HG03060 (cell line): Measurements from ENCODE around the gene PBX2.
A peak's percentile ranks its signal among the peaks of the same experiment; 100 is the strongest.
"Not testable (repeated sequence)": the region's sequence is repeated elsewhere in the genome, so short reads cannot be mapped to it uniquely, and the experiment has no call there.

Experiments used
- ATAC-seq: cut with Tn5 transposase; IDR thresholded peaks from one replicate; pipeline ENCODE4 v1.9.1; 2021; ENCODE audit warnings: low read depth, moderate number of reproducible peaks; ENCODE audit not compliant: unreplicated experiment

PBX2 gene

GRCh38 chr6:32203426-32204267 lies 13.6 kb upstream of the PBX2 start:
- no peak for ATAC-seq

GRCh38 chr6:32202186-32202585 lies 12.2 kb upstream of the PBX2 start:
- ATAC-seq, result no peak

GRCh38 chr6:32200711-32201475 lies 10.9 kb upstream of the PBX2 start:
- no peak for ATAC-seq

- no peak for ATAC-seq
Observed at GRCh38 chr6:32198866-32199265, 8.9 kb upstream of the PBX2 start.

GRCh38 chr6:32198345-32198696 lies 8.3 kb upstream of the PBX2 start:
- no peak for ATAC-seq

GRCh38 chr6:32196682-32197616 lies 6.9 kb upstream of the PBX2 start:
- ATAC-seq, result no peak

GRCh38 chr6:32195902-32196681 lies 6.1 kb upstream of the PBX2 start:
- ATAC-seq, result peak; percentile 61

- ATAC-seq, result no peak
Observed at GRCh38 chr6:32195652-32195901, 5.6 kb upstream of the PBX2 start.

- peak; percentile 42 for ATAC-seq
Observed at GRCh38 chr6:32194825-32195651, 5.0 kb upstream of the PBX2 start.

- ATAC-seq, result no peak
Observed at GRCh38 chr6:32194388-32194787, 4.4 kb upstream of the PBX2 start.

- not testable (repeated sequence) for ATAC-seq
Observed at GRCh38 chr6:32193096-32193495, 3.1 kb upstream of the PBX2 start.

GRCh38 chr6:32192608-32193039 lies 2.6 kb upstream of the PBX2 start, which contains the start of gene GPSM3:
TSS of gene GPSM3 (minus strand) at chr6:32192643. CDS start at chr6:32192513, 130 bp downstream.
- no peak for ATAC-seq

- ATAC-seq, result no peak
Observed at GRCh38 chr6:32191696-32192607, 1.9 kb upstream of the PBX2 start.

GRCh38 chr6:32190911-32191677 lies 1.1 kb upstream of the PBX2 start:
- no peak for ATAC-seq

- no peak for ATAC-seq
Observed at GRCh38 chr6:32189742-32190053, 304 bp downstream of the PBX2 start.

- ATAC-seq, result no peak
Observed at GRCh38 chr6:32189069-32189741, 797 bp downstream of the PBX2 start.

- ATAC-seq, result no peak
Observed at GRCh38 chr6:32188381-32189068, 1.5 kb downstream of the PBX2 start.
